PFSK-1 (cell line): Measurements from ENCODE around the gene NLRP11.

Source experiments
- FOXP2 ChIP-seq: optimal IDR thresholded peaks from 2 replicates; pipeline ENCODE3; 2011; ENCODE audit warnings: borderline replicate concordance, control low read depth, inconsistent platforms; ENCODE audit not compliant: insufficient read depth; ENCODE audit errors: extremely low read length, extremely low read depth
- TF ChIP-seq, protein P1 (sequence below), 2 experiments: IDR thresholded peaks; 2 replicates each; pipeline versions ENCODE4 v1.6.1 to v1.8.0; 2011 to 2012; ENCODE audit warnings: low read depth in 2 of 2, low read length in 2 of 2, control low read depth in 1 of 2, inconsistent platforms in 1 of 2, mild to moderate bottlenecking in 1 of 2, moderate library complexity in 1 of 2; ENCODE audit not compliant: insufficient read depth in 1 of 2

DNA sequence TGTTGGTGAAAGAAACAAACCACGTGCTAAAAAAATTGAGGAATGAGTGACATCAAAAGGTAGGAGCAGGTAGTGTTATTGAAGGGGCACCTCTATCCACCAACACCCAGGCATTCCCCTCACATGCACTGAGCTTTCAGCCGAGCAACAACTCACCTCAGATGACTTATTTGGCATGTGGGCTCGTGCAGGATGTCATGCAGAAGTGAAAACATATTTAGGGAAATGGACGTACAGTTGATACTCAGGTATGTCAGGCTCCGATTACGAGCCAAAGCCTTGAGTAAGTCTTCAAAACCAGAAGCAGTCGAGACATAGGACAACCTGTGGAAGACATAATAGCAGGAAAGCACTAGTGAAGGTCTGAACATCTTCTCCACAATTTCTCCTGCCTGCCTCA lies 30.4 kb downstream of the NLRP11 start:
- TF ChIP-seq, protein P1, sequence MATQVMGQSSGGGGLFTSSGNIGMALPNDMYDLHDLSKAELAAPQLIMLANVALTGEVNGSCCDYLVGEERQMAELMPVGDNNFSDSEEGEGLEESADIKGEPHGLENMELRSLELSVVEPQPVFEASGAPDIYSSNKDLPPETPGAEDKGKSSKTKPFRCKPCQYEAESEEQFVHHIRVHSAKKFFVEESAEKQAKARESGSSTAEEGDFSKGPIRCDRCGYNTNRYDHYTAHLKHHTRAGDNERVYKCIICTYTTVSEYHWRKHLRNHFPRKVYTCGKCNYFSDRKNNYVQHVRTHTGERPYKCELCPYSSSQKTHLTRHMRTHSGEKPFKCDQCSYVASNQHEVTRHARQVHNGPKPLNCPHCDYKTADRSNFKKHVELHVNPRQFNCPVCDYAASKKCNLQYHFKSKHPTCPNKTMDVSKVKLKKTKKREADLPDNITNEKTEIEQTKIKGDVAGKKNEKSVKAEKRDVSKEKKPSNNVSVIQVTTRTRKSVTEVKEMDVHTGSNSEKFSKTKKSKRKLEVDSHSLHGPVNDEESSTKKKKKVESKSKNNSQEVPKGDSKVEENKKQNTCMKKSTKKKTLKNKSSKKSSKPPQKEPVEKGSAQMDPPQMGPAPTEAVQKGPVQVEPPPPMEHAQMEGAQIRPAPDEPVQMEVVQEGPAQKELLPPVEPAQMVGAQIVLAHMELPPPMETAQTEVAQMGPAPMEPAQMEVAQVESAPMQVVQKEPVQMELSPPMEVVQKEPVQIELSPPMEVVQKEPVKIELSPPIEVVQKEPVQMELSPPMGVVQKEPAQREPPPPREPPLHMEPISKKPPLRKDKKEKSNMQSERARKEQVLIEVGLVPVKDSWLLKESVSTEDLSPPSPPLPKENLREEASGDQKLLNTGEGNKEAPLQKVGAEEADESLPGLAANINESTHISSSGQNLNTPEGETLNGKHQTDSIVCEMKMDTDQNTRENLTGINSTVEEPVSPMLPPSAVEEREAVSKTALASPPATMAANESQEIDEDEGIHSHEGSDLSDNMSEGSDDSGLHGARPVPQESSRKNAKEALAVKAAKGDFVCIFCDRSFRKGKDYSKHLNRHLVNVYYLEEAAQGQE (IDR thresholded peaks at IDR 0.05; ENCODE audit: insufficient read depth in 1 of 2, low read depth in 2 of 2, low read length in 2 of 2): no peak
- no peak for TF ChIP-seq FOXP2
